Neutrophil (primary cell): Measurements from ENCODE around the gene MYO5B.

Experiments used
- H3K27ac ChIP-seq: fragments of 200-600 bp; sonication (generic); 2 replicates; pipeline ENCODE4 v1.5.1; 2016; ENCODE audit warnings: mild to moderate bottlenecking, moderate library complexity
- H3K27me3 ChIP-seq: fragments of 200-600 bp; sonication (generic); 2 replicates; pipeline ENCODE4 v1.6.0; 2016; ENCODE audit warnings: mild to moderate bottlenecking
- H3K36me3 ChIP-seq: fragments of 200-600 bp; sonication (generic); 2 replicates; pipeline ENCODE4 v1.5.1; 2017
- H3K4me1 ChIP-seq, 2 experiments: fragments of 200-600 bp in 1 of 2; sonication (generic) in 1 of 2; 1 replicate in 1 of 2; 2 replicates in 1 of 2; pipeline versions ENCODE4 v1.5.1 to v1.6.1; 2013 to 2016; ENCODE audit warnings: low read depth in 1 of 2, low read length in 1 of 2, mild to moderate bottlenecking in 1 of 2, moderate library complexity in 1 of 2; ENCODE audit not compliant: control insufficient read depth in 1 of 2, insufficient read depth in 1 of 2
- H3K4me3 ChIP-seq, 2 experiments: fragments of 200-600 bp in 1 of 2; sonication (generic) in 1 of 2; 1 replicate in 1 of 2; 2 replicates in 1 of 2; pipeline ENCODE4 v1.5.1; 2013 to 2016; ENCODE audit warnings: low read depth in 1 of 2, low read length in 1 of 2, mild to moderate bottlenecking in 1 of 2, moderate library complexity in 1 of 2
- H3K9me3 ChIP-seq: fragments of 200-600 bp; sonication (generic); 2 replicates; pipeline ENCODE4 v1.5.1; 2016
- TF ChIP-seq, protein P1 (sequence below): fragments of 200-600 bp; sonication (generic); IDR thresholded peaks from 2 replicates; pipeline ENCODE4 v1.5.1; 2016; ENCODE audit warnings: antibody characterized with exemption

MYO5B gene

GRCh38 chr18:49904871-49905555 is 289.9 kb downstream of the MYO5B start:
- H3K9me3 ChIP-seq = no peaks in the 10 kb centered on the region
- H3K4me3 ChIP-seq = no peak overlapping the region
- no peaks in the 10 kb centered on the region for H3K27me3 ChIP-seq
- TF ChIP-seq, protein P1, sequence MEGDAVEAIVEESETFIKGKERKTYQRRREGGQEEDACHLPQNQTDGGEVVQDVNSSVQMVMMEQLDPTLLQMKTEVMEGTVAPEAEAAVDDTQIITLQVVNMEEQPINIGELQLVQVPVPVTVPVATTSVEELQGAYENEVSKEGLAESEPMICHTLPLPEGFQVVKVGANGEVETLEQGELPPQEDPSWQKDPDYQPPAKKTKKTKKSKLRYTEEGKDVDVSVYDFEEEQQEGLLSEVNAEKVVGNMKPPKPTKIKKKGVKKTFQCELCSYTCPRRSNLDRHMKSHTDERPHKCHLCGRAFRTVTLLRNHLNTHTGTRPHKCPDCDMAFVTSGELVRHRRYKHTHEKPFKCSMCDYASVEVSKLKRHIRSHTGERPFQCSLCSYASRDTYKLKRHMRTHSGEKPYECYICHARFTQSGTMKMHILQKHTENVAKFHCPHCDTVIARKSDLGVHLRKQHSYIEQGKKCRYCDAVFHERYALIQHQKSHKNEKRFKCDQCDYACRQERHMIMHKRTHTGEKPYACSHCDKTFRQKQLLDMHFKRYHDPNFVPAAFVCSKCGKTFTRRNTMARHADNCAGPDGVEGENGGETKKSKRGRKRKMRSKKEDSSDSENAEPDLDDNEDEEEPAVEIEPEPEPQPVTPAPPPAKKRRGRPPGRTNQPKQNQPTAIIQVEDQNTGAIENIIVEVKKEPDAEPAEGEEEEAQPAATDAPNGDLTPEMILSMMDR = no peak
- no peaks in the 10 kb centered on the region for H3K4me1 ChIP-seq
- no peak overlapping the region for H3K27ac ChIP-seq
- H3K36me3 ChIP-seq = no peaks in the 10 kb centered on the region

DNA sequence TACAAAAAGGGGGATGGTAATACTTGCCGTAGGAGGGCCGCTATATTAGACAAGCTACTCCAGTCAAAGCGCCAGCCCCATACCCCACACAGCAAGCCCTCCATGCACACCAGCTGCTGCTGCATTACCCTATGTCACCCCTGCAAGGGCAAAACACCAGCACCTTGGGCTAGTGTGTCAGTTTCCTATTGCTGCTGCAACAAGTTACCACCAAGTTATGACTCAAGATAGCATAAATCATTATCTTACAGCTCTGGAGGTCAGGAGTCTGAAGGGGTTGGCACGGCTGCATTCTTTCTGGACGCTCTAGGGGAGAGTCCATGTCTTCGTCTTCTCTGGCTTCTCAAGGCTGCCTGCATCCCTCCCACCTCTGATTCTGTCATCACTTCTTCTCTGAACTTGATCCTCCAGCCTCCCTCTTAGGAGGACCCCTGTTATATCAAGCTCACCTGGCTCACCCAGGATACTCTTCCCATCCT is 293.0 kb downstream of the MYO5B start:
- H3K27ac ChIP-seq = no peak overlapping the region
- H3K4me1 ChIP-seq = no peaks in the 10 kb centered on the region
- TF ChIP-seq, protein P1 = no peak
- H3K9me3 ChIP-seq = no peaks in the 10 kb centered on the region
- H3K4me3 ChIP-seq = no peak overlapping the region
- no peaks in the 10 kb centered on the region for H3K36me3 ChIP-seq
- no peaks in the 10 kb centered on the region for H3K27me3 ChIP-seq

DNA sequence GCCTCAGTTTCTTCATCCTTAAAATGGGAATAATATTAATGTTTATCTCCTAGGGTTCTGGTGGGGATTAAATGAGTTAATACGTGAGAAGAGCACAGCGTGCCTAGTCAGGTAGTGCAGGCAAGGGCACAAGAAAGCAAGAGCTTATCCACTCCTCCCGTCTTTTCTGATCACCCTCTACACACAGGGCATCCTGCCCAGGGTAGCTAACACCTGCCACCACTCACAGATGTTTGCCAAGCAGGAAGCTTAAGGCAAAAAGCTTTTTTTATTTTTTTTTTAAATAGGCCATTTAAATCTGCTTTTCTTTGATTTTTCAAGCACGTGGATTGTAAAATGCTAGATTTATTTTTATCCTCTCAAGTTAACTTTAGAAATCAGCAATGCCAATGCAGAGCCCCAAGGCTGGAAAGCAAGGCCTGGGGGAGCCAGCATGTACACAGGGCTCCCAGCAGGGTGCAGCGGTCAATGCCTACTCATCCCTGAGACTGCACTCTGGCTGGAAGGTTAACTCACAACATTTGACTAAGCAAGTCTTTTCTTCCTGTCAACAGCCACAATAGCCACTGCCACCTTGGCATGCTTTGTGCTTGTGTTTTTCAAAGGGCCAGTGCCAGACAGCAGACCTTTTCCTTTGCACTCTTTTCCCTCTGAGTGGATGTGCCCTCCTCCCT is 295.2 kb downstream of the MYO5B start:
- no peaks in the 10 kb centered on the region for H3K27me3 ChIP-seq
- no peaks in the 10 kb centered on the region for H3K9me3 ChIP-seq
- no peaks in the 10 kb centered on the region for H3K4me1 ChIP-seq
- TF ChIP-seq, protein P1 = no peak
- no peak overlapping the region for H3K27ac ChIP-seq
- H3K4me3 ChIP-seq = no peak overlapping the region
- no peaks in the 10 kb centered on the region for H3K36me3 ChIP-seq

GRCh38 chr18:49898421-49898820 is 296.5 kb downstream of the MYO5B start:
- TF ChIP-seq, protein P1 = no peak
- H3K27me3 ChIP-seq = no peaks in the 10 kb centered on the region

GRCh38 chr18:49894517-49895226 is 300.3 kb downstream of the MYO5B start:
- H3K4me1 ChIP-seq = no peaks in the 10 kb centered on the region
- peaks cover 15% of the 10 kb centered on the region for H3K27me3 ChIP-seq
- H3K36me3 ChIP-seq = no peaks in the 10 kb centered on the region
- TF ChIP-seq, protein P1 = no peak
- no peak overlapping the region for H3K27ac ChIP-seq
- H3K4me3 ChIP-seq = no peak overlapping the region
- H3K9me3 ChIP-seq = no peaks in the 10 kb centered on the region

More at GRCh38 chr18:49898421-49898820, 296.5 kb downstream of the MYO5B start:
- H3K9me3 ChIP-seq = no peaks in the 10 kb centered on the region
- no peaks in the 10 kb centered on the region for H3K4me1 ChIP-seq
- H3K27ac ChIP-seq = no peak overlapping the region
- H3K36me3 ChIP-seq = no peaks in the 10 kb centered on the region
- no peak overlapping the region for H3K4me3 ChIP-seq
